DMS114 treated with DMSO at 0.1 percent for 48 hours (cell line): ENCODE results near the gene CCNY.
"Not testable (repeated sequence)": the region's sequence is repeated elsewhere in the genome, so short reads cannot be mapped to it uniquely, and the experiment has no call there.

Experiments used
- DNase-seq: peaks from one replicate; lab custom pipeline; 2025; ENCODE audit not compliant: unreplicated experiment; lab: John Stamatoyannopoulos, UW

Gene CCNY

DNA sequence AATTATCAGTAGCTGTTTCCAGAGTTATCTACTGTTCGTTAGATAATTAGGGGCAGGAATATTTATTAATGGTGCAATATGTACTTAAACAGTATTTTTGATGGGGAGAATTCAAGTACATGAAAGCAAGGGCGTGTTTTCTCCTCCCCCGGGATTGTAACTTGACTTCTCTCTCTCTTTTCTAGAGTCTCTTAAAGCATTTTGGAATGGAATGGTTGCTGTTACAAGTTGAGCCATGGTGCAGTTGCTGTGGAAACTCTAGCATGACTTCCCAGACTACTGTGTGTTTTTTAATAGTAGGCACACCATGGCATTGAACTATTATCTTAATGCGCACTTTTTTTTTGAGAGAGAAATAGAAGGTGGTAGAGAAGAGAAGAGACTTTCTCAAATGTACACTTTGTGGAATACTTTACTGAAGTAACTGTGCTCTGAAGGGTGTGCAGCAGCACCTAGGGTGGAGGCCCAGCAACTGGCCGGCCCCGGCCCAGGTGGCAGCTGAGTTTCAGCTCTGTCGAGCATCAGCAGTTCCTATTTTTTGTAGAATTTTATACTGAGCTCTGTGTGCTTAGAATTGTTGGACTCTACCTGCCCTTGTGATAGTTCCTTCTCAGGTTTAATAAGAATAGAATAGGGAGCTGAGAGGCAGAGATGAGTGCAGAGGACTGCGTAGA lies 64.4 kb downstream of the CCNY start:
- no peak for DNase-seq

DNA sequence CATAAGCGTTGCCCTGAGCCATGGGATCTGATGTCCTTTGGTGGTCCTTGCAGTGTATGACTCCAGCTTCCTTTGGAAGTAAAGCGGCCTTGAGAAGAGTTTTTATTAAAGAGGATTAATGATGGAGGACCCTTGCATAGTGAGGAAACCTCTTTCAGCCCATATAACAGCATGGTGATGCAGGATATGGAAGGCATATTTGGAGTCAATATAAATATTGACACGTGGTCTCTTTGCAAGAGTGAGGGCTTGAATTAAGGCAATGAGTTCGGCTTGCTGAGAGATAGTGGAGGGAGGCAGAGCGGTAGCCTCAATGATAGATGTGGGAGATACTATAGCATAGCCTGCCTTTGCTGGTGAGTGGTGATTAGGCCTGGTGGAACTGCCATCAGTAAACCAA lies 67.2 kb downstream of the CCNY start:
- DNase-seq: not testable (repeated sequence)

DNA sequence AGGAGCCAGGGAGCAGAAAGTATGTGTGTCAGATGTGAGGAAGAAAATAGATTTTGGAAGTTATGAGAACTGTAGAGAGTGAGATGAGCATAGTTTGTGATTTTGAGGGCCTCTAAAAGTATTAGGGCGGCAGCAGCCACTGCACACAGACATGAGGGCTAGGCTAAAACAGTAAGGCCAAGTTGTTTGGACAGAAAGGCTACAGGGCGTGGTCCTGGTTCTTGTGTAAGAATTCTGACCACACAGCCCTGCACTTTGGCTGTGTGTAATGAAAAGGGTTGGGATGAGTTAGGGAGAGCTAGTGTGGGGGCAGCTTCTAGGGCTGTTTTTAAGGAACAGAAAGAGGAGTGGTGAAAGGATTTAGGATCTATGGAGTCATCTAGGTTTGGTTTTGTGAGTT lies 67.8 kb downstream of the CCNY start:
- DNase-seq: not testable (repeated sequence)

DNA sequence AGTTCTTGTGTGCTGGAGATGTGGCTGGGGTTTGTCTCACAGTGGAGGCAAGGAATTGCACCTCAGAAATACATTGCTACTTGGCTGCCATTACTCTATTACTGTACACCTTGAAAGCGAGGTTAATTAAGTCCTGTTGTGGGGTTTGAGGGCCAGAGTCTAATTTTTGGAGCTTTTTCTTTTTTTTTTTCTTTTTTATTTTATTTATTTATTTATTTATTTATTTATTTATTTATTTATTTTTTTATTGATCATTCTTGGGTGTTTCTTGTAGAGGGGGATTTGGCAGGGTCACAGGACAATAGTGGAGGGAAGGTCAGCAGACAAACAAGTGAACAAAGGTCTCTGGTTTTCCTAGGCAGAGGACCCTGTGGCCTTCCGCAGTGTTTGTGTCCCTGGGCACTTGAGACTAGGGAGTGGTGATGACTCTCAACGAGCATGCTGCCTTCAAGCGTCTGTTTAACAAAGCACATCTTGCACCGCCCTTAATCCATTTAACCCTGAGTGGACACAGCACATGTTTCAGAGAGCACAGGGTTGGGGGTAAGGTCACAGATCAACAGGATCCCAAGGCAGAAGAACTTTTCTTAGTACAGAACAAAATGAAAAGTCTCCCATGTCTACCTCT lies 69.8 kb downstream of the CCNY start:
- not testable (repeated sequence) for DNase-seq

DNA sequence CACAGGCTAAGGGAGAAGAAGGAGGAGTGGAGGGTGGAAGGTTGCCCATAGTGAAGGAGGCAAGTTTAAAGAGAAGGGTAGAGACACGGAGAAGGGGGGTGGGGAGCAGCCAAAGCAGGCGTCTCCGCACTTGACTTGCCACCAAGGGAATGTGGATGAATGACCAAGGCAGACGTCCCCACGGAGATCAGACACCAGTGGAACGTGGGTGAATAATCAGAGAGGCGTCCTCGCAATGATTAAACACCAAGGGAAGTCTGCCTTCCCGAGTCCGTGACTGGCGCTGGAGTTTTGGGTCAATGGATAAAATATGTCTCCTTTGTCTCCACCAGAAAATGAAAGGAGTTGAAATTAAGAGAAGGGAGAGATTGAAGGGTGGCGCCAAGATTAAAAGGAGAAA lies 71.4 kb downstream of the CCNY start:
- not testable (repeated sequence) for DNase-seq

DNA sequence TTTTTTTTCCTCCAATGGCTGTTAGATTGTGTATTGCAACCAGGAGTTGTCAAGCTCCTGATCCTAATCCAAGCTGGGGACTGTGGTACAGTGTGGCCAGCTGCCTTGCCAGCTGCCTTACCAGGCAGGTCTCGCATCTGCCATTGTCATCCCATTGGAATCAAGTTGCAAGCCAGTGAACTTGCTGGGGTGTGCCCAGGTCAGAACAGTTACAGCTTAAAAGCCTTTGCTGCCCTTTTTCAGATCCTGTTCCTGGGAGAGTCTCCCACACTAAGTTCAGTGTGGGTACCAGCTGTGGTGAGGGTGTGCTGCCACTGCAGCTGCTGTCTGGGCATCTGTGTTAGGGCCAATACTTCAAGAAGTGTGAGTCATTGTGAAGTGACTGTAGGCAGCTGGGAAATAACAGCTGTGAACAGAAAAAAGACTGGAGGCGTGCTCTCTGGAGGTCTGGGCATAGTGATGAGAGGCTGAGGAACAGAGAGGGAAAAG lies 72.8 kb downstream of the CCNY start:
- DNase-seq: no peak

DNA sequence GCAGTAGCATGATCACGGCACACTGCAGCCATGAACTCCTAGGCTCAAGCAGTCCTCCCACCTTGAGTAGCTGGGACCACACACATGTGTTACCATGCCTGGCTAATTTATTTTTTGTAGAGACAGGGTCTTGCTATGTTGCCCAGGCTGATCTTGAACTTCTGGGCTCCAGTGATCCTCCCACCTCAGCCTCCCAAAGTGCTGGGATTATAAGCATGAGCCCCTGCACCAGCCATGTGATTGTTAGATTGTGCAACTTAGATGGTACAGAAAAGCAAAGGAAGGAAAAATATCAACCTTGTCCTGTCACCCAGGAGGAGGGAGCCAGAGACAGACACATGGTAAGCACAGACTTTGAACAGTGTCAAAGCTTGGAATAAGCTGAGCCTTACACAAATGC lies 73.5 kb downstream of the CCNY start:
- no peak for DNase-seq

DNA sequence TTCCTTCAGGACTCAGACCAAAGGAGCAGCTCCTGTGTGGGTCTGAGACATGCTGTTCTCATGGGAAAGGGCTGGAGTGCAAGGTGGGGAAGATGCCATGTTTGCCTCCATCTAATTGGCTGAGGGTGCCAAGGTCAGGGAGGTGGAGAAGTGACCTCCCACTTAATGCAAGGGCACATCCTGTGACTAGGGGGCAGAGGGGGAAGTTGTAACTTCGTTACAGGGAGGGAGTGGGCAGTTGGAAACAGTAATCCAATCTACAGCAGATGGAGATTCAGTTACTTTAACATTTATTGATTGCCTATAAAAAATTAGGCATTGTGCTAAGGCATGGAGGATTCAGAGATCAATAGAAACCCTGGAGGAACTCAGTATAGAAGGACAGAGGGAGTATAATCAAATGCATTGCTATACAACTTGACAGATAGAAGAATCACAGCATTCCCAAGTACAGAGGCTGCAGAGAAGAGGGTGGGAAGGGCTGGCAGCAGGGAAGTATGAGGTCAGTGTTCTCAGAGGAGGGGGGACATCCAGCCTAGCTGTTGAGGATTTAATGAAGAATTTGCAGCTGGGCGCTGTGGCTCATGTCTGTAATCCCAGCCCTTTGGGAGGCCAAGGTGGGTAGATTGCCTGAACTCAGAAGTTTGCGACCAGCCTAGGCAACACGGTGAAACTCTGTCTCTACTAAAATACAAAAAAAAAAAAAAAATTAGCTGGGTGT lies 75.9 kb downstream of the CCNY start:
- no peak for DNase-seq

DNA sequence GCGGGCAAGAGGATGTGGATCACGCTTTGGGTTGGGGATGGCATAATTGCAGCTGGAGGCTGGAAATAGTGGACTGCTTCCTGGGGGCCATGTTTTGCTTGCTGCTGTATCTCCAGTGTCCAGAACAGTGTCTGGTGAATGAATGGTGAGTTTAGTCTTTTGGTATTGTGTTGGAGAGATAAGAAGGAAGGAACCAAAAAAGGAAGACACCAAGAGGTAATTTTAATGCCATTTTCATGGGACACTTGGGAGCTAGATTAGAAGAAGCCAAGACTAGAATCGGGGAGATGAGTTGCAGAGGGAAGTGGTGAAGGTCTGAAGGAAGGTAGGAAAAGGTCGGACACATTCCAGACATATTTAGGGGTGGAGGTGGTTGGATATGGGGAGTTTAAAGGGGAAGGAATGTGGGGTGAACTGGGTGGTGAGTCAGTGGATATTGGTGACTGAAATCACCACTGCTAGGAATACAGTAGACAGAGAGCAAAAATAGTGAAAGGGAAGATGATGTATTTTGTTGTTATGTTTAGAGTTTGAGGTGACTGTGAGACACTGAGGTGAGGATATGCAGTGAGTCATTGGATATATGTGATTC lies 76.7 kb downstream of the CCNY start:
- DNase-seq: no peak

DNA sequence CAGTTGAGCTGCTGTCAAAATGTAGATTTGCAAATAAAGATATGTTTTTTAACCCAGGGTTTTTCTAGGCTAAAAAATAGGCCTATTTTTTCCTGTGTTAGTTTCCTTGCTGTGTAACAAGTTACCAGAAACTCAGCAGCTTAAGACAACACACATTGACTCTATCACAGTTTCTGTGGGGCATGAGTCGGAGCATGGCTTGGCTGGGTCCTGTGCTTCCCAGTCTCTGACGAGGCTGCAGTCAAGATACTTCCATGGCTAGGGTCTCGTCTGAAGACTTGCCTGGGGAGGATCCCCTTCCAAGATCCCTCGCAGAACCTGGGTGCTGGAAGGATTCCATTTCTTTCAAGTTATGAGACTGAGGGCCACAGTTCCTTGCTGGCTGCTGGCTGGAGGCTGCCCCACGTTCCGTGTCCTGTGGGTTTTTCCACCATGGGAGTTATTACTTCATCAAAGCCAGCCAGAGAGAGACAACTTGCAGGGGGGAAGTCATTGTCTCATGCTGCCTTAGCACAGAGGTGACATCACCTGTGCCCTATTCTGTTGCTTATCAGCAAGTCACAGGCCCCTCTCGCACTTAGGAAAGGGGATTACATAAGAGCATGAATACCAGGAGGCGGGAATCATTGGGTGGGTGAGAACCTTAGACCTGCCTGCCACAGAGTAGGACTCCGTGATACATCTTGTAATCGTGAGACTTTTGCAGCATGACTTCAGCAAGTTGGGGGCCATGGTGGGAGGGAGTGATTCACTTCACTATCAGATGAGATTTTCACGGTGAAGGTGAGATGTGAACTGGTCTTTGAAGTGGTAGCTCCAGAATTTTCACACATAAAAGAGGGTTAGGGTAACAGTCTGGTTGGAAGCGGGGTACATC lies 77.9 kb downstream of the CCNY start:
- DNase-seq: no peak

DNA sequence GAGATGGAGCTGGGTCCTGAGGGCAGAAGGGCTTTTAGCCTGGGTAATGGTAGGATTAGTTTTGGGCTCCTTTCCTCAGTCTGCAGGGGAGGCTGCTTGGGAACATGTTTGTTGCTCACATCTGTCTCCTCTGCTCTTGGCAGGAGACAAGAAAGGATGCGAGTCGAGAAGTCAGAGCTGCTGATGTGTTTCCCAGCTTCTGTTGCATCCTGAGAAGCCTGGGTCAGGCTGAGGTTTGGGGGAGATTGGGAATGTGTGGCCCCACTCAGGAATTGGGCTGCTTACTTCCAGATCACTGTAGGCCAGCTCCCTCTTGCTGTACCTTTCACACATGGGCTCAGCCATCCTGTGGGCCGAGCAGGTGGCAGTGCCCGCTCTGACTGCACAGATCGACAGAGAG lies 79.2 kb downstream of the CCNY start:
- no peak for DNase-seq

DNA sequence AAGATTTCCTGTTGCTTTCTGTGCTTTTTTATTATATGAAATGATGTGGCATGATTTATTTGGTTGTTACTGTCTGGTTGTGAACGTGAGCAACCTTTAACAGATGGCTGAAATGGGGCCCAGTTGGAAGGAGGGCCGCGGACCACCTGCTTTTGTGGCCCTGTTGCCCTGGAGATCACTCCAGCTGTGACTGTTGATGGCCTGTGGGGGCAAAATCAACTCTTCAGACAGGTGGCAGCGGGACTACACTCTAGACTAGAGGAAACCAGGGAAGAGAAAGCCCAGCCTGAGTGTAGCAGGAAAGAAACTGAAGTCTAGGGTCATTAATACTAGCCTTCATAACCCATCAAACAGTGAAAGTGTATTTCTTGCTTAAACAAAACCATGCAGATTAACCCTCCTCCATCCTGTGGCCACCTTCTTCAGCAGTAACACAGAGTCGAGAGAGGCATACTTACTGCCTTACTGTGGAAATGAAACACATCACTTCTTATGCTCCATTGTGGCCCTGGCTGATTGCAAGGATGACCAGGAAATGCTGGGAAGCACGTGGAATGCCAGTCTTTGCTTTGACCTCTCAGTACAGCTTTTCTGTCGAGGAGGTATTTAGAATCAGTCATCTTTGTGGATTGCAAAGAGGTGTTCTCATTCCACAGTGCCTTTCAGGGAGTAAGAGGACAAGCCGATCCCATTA lies 80.5 kb downstream of the CCNY start:
- DNase-seq: no peak

DNA sequence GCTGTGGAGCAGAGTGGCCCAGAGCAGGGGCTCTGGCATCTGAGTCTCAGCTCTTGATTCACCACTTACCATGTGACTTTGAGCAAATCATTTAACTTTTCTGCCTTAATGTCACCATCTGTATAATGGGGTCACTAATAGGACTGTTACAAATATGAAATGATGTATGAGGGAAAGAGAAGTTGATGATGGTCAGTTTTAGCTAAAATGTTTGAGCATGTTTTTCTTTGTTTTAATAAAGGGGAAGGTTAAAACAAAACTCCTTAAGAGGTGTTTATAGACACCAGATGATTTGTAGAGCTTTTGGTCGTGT lies 81.0 kb downstream of the CCNY start:
- DNase-seq: no peak

DNA sequence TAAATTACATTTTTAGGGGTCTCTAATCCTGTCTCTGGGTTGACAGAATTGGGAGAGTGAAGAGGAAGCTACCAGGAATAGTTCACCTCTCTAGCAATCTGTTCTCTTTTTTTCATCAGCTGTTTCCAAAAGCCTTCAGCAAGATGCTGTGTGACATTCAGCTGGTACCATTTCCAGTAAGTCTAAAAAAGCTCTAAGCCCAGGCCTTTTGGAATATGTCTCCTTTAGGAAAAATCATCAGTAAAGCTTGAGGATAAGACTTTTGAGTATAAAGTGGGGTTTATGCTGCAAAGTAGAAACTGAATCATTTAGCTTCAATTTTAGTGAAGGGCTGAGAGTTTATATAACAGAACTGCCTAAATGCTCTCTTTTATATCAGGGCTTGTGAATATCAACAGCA lies 81.5 kb downstream of the CCNY start:
- no peak for DNase-seq

DNA sequence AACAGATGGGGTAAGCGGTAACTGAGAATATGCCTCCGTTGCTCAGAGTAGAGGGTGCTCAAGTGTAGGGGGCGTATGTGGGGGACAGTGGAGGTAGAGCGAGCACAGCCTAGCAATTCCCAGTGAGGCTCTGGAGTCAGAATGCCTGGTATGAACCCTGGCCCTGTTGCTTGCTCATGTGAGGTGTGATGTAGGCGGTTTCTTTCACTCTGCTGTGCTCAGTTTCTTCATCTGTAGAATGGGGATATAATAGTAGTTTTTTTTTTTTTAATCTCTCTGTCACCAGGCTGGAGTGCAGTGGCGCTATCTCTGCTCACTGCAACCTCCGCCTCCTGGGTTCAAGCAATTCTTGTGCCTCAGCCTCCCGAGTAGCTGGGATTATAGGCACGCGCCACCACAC lies 82.3 kb downstream of the CCNY start:
- DNase-seq: not testable (repeated sequence)

DNA sequence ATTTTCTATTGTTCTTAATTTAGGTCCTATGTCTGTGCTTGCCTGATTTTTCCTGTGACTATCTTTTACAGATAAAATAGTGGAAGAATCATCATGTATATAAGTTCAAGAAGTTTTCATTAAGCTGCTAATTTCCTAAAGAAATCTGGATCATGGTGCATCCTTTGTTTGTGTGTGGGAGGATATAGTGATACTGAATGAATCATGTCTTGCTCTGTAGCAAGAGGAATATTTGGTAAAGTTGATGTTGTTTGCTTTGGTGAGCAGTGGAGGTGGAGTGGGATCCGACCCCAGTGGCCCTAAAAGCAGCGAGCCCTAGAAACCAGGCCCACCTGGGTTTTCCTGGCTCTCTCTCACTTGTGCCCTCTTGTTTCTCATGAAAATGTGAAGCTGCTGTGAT lies 83.7 kb downstream of the CCNY start:
- DNase-seq: no peak

DNA sequence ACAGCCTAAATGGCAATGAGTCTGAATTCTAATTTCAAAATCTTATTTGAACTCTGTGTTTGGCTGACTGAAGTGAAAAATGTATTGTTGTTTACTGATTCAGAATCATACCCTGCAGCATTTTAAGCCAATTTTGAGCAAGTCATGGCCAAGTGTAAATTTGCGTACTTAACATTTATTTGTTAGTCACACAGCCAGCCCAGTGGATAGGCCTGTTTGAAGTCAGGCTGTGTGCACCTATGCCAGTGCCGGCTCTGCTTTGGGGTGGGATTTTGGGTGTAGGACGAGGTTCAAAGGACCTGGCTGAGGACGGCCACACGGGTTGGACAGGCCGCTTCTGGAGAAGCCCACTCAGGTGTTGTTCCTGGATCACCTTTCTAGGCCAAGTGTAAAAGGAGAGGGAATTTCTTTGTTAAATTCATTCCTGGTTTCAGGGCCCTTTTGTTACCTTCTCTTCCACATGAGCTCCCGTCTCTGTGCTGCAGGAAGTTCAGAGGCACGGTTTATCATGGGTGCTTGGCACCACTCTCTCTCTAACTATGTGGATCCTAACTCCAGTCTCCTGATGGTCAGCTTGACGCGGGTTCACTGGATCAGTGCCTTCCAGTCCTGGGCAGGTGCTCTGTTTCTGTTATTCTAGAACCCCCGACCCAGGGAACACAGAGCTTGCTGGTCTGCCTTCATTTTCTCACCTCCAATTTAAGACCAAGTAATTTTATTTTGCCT lies 84.7 kb downstream of the CCNY start:
- DNase-seq: no peak

DNA sequence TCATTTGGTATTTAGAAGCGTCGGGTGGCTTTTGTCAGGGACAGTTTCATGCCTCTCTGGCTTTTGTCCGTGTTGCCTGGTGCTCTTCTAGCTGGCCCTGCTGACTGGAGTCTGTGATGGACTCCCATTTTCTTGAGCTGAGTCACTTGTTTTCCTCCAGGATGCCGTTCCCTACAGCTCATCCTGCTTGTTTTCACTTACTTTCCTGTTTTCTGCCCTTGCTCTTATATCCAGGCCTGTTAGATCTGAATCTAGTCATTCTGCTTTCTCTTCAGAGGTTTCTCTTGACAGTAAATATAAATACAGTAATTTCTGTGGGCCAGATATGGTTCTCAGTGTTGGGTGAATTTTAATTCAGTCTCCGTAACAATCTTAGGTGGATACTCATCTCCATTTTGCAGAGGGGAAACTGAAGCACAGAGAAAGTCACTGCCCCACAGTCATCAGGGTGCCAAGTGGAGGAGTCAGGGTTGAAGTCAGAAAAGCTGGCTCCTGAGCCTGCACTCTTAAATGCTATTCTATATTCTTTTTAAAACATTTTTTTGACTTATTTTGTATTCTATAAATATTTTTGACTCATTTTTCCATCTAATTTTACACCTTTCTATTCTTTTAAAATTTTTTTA lies 85.4 kb downstream of the CCNY start:
- DNase-seq: no peak

DNA sequence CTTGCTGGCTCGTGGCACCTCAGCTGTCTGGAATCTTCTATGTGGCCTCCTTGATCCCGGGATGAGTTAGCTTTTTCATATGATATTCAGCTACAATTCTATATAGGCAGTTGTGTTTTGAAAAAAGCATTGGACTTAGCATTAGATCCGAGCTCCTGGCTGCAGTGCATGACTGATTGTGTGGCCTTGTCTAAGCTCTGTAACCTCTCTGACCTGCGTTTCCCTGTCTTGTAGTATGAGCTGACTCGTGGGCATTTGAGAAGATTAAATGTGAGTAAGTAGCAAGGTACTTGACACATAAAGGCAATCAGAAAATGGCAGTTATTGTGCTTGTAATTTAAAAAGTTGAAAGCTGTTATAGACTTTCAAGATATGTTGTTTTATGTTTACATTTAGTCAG lies 85.9 kb downstream of the CCNY start:
- DNase-seq: no peak
